SJCRH30 (cell line): ENCODE data around the gene SHISAL1. TPM values are rescaled to one million over a fixed set of nuclear protein-coding genes. Genes with fewer than 3 reads are reported as not detected.
A peak's percentile ranks its signal among the peaks of the same experiment; 100 is the strongest.

Experiments used
- DNase-seq, 2 experiments: peaks; one replicate each; pipeline ENCODE4 v3.0.0-alpha.2; 2015 to 2020
- H3K27ac ChIP-seq: fragments of 250-450 bp; sonication (Bioruptor Pico); 2 replicates; pipeline ENCODE4 v1.5.1; 2020; ENCODE audit warnings: mild to moderate bottlenecking, moderate library complexity
- H3K27me3 ChIP-seq: fragments of 250-450 bp; sonication (Bioruptor Pico); 2 replicates; pipeline ENCODE4 v1.5.1; 2020; ENCODE audit warnings: mild to moderate bottlenecking, moderate library complexity
- H3K36me3 ChIP-seq: fragments of 250-450 bp; sonication (Bioruptor Pico); 2 replicates; pipeline ENCODE4 v1.5.1; 2020; ENCODE audit warnings: mild to moderate bottlenecking, moderate library complexity
- H3K4me1 ChIP-seq: fragments of 250-450 bp; sonication (Bioruptor Pico); 2 replicates; pipeline ENCODE4 v1.5.1; 2020; ENCODE audit warnings: mild to moderate bottlenecking, moderate library complexity
- H3K4me3 ChIP-seq: fragments of 250-450 bp; sonication (Bioruptor Pico); 2 replicates; pipeline ENCODE4 v1.5.1; 2020; ENCODE audit warnings: mild to moderate bottlenecking, moderate library complexity
- H3K9me3 ChIP-seq: fragments of 250-450 bp; sonication (Bioruptor Pico); replicated peaks from 2 replicates; pipeline ENCODE4 v1.5.1; 2020; ENCODE audit warnings: mild to moderate bottlenecking, moderate library complexity
- total RNA-seq: library from RNA; depleted of rRNA; stranded (reverse); fragments of >200 nt; shearing (Covaris generic); gene quantifications from 2 replicates; pipeline ENCODE4 v1.2.3, GENCODE V29; 2014

Gene SHISAL1
- total RNA-seq, 1 experiment from 2014 or later = not detected

- Histone ChIP-seq H3K27ac (no peak overlapping the region), H3K9me3 (no peaks in the 10 kb centered on the region), H3K36me3 (no peaks in the 10 kb centered on the region), H3K4me3 (no peak overlapping the region), H3K27me3 (no peaks in the 10 kb centered on the region), H3K4me1 (no peaks in the 10 kb centered on the region)
- DNase-seq = no peak
Observed at GRCh38 chr22:44351037-44351436, 38.3 kb upstream of the SHISAL1 start.

- Histone ChIP-seq H3K4me1 (no peaks in the 10 kb centered on the region), H3K27ac (no peak overlapping the region), H3K36me3 (no peaks in the 10 kb centered on the region), H3K9me3 (no peaks in the 10 kb centered on the region), H3K27me3 (no peaks in the 10 kb centered on the region), H3K4me3 (no peak overlapping the region)
- no peak for DNase-seq
Observed at GRCh38 chr22:44349594-44349993, 36.8 kb upstream of the SHISAL1 start.

DNA sequence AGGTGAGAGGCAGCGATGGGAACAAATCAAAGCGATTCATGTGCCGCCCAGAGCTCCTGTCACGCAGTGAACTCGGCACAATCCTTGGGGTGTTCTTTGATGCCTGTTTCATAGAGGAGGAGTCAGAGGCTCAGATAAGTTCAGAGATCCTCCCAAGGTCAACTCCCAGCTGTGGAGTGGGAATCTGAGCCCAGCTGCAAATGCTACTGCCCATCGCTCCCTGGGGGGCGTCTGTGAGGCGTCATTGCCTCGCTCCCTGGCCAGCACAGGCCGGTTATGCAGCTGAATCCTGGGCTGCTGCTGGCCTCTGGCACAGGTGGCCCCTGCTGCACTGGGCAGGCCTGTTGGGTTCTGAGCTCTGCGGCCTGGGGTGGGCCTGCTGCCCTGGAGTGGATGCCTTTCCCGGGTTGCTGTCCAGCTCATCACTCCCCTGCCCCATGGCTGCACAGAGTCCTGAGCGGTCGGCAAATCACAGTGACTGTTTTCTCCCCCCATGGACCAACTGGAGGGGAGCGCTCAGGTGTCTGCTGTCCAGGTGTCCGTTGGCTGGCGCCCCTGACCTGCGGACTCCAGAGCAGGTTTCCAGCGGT lies 36.3 kb upstream of the SHISAL1 start:
- DNase-seq = peak; percentile 15 to 28
- H3K36me3 ChIP-seq = no peaks in the 10 kb centered on the region
- no peaks in the 10 kb centered on the region for H3K9me3 ChIP-seq
- no peak overlapping the region for H3K27ac ChIP-seq
- no peaks in the 10 kb centered on the region for H3K27me3 ChIP-seq
- H3K4me1 ChIP-seq = no peaks in the 10 kb centered on the region
- no peak overlapping the region for H3K4me3 ChIP-seq

GRCh38 chr22:44347549-44347948 lies 34.8 kb upstream of the SHISAL1 start:
- no peaks in the 10 kb centered on the region for H3K9me3 ChIP-seq
- H3K27me3 ChIP-seq = no peaks in the 10 kb centered on the region
- H3K27ac ChIP-seq = no peak overlapping the region
- H3K4me3 ChIP-seq = no peak overlapping the region
- H3K36me3 ChIP-seq = no peaks in the 10 kb centered on the region
- H3K4me1 ChIP-seq = no peaks in the 10 kb centered on the region
- DNase-seq = no peak

GRCh38 chr22:44347080-44347479 lies 34.3 kb upstream of the SHISAL1 start:
- Histone ChIP-seq H3K27me3 (0 out of 2 replicates have a peak, but pooled peaks cover 4% of the 10 kb centered on the region), H3K36me3 (no peaks in the 10 kb centered on the region), H3K27ac (no peak overlapping the region), H3K4me1 (no peaks in the 10 kb centered on the region), H3K9me3 (no peaks in the 10 kb centered on the region), H3K4me3 (no peak overlapping the region)
- no peak for DNase-seq

DNA sequence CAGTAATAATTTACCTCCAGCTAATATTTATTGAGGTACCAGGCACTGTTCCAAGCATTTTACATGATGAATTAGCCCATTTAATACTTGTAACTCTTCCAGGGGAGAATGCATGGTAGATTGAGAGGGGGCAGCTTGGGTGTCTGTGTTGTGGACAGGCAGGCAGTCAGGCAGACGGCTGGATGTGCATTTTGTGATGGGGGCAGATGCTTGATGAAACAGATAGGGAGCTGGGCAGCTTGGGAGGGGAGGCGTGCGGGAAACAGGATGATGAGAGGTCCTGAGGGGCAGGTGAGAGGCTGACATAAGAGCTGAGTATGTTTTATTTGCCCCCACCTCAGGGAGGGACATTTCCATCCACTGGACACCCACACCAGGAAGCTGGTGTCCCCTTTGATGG lies 33.1 kb upstream of the SHISAL1 start:
- no peaks in the 10 kb centered on the region for H3K4me1 ChIP-seq
- H3K9me3 ChIP-seq = no peaks in the 10 kb centered on the region
- H3K4me3 ChIP-seq = no peak overlapping the region
- no peak for DNase-seq
- H3K36me3 ChIP-seq = no peaks in the 10 kb centered on the region
- 0 out of 2 replicates have a peak, but pooled peaks cover 4% of the 10 kb centered on the region for H3K27me3 ChIP-seq
- H3K27ac ChIP-seq = no peak overlapping the region

DNA sequence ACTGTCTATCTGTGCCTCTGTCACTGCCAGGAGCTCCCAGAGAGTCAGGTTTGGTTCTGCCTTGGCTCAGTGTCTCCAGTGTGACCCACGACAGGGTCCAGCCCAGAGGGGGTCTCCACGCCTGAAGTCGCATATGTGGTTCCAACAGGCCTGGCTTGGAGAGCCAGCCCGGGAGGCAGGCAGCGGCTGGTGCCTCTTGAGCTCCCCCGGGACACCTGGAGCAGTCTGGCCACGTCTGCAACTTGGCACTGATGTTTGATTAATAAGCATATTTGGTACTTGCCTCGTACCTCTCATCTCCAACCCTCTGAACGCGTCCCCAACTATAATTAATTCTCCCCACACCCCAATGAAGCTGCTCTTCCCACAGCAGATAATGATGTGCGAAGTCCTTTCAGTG lies 31.7 kb upstream of the SHISAL1 start:
- Histone ChIP-seq H3K36me3 (no peaks in the 10 kb centered on the region), H3K27ac (no peak overlapping the region), H3K4me1 (no peaks in the 10 kb centered on the region), H3K27me3 (0 out of 2 replicates have a peak, but pooled peaks cover 4% of the 10 kb centered on the region), H3K9me3 (no peaks in the 10 kb centered on the region), H3K4me3 (no peak overlapping the region)
- no peak for DNase-seq

DNA sequence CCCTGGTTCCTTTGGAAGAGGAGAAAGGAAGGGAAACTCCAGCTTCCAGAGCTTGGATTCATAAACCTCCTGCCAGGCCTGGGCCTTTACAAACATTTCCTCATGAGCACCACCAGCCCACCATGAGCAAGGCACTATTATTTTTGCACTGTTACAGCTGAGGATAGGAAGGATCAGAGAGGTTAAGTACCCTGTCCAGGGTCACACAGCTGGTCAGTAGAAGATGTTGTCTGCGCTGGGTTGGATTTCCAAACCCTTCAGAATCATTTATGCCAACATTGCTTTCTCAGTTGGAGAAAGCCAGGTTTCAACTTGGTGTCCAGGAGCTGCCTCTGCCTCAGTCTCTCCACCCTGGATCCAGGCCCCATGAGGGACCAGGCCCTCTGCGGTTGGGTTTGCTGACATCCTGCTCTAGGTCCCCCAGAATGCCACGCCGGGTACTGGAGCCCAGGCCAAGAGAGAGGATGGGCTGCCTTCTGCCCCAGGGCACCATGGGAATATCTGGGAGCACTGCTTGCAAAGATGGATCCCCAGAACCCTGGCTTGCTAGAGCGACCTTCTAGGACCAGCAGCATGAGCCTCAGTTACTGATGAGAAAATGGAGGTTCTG lies 29.7 kb upstream of the SHISAL1 start:
- H3K36me3 ChIP-seq = no peaks in the 10 kb centered on the region
- H3K27ac ChIP-seq = no peak overlapping the region
- no peak for DNase-seq
- no peak overlapping the region for H3K4me3 ChIP-seq
- no peaks in the 10 kb centered on the region for H3K9me3 ChIP-seq
- H3K27me3 ChIP-seq = 0 out of 2 replicates have a peak, but pooled peaks cover 4% of the 10 kb centered on the region
- H3K4me1 ChIP-seq = no peaks in the 10 kb centered on the region

- 0 out of 2 replicates have a peak, but pooled peaks cover 4% of the 10 kb centered on the region for H3K27me3 ChIP-seq
- H3K9me3 ChIP-seq = no peaks in the 10 kb centered on the region
- no peaks in the 10 kb centered on the region for H3K4me1 ChIP-seq
- peak in 1 of 2 experiments; percentile 23 for DNase-seq
- H3K4me3 ChIP-seq = no peak overlapping the region
- no peaks in the 10 kb centered on the region for H3K36me3 ChIP-seq
- H3K27ac ChIP-seq = no peak overlapping the region
Observed at GRCh38 chr22:44341431-44342346, 28.9 kb upstream of the SHISAL1 start.

DNA sequence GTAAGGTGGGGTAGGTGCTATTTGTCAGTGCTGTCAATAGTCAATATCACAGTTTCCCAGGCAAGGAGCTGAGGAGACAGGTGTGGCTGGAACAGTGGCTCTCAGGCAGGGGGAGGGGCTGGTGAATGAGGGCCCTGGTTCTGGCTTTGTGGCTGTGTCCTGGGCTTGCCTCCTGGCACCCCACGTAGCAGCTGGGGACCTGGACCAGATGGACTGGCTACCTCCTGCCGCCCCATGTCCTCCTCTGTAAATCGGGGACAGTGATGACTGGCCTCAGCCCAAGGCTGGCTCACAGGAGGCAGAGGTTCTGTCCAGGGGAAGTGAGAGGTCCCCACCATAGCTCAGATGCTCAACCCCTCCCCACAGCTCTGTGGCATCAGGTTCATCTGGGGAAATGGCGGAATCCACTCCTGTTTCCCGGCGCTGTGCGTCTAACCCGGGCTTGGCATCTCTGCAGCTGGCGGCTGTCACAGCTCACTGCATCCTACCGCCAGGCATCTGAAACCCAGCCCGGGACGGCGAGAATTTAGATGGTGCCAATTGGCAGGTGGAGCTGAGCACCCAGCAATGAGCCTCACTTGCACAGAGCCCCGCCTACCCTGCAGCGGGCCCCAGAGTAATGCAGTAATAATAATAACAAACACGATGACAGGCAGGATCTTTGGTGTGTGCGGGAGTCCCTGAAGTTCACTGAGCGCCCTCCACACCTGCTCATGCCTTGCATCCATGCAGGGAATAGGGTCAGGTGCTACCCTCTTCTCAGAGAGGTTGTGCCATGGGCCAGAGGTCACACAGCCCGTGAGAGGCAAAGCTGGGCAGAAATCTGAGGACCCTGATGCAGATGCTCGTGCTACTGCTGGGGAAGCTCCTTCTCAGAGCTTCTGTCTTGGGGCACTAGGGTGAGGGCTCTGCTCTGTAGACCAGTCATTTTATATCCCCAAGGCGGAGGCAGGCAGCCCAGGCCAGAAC lies 27.8 kb upstream of the SHISAL1 start:
- 0 out of 2 replicates have a peak, but pooled peaks cover 4% of the 10 kb centered on the region for H3K27me3 ChIP-seq
- H3K9me3 ChIP-seq = no peaks in the 10 kb centered on the region
- no peak overlapping the region for H3K4me3 ChIP-seq
- no peak overlapping the region for H3K27ac ChIP-seq
- no peaks in the 10 kb centered on the region for H3K36me3 ChIP-seq
- no peak for DNase-seq
- H3K4me1 ChIP-seq = no peaks in the 10 kb centered on the region

DNA sequence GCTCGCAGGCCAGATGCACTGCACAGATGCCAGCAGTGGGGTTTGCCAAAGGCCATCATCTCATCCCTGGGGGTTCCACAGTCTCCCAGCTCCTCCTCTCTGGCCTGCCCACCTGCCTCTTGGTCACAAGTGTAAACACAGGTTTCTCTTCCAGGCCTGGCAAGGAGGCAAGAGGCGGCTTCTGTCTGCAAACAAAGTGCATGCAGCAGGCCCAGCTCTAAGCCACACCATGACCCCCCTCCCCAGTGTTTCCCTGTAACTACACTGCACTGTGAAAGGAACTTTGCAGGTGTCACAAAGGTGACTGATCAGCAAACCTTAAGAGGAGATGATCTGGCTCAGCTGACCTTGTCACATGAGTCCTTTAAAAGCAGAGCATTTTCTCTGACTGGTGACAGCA lies 26.2 kb upstream of the SHISAL1 start:
- H3K4me3 ChIP-seq = no peak overlapping the region
- no peak for DNase-seq
- H3K27me3 ChIP-seq = 0 out of 2 replicates have a peak, but pooled peaks cover 4% of the 10 kb centered on the region
- H3K4me1 ChIP-seq = no peaks in the 10 kb centered on the region
- H3K36me3 ChIP-seq = no peaks in the 10 kb centered on the region
- no peaks in the 10 kb centered on the region for H3K9me3 ChIP-seq
- H3K27ac ChIP-seq = no peak overlapping the region

DNA sequence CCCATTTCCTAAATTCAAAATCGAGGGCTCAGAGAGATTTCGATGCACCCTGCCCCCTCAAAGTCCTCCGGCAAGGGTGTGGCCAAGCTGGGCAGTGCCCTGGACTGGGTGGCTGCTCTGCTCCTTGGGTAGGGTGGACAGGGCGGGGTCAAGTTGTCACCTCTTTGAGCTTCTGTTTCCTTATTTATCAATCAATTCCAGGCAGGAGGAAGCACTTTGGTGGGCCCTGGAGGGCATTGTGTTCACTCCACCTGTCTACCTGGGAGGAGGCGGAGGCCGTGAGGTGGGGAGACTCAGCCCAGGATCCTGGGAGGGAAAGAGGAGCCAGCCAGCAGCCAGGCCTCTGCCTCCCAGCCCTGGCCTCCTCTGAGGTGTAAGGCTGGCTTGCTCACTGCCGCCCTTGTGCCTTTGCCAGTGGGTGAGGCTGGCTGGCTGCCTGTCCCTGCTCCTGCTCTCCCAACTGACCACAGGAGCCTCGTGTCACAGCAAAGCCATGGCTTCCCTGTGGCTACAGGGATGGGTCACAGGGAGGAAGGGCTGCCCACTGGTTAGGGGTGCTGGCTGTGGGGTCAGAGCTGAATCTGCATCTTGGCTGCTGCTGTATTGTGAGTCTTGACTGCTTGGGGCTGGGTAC lies 25.5 kb upstream of the SHISAL1 start:
- H3K27ac ChIP-seq = no peak overlapping the region
- H3K4me3 ChIP-seq = no peak overlapping the region
- DNase-seq = no peak
- 0 out of 2 replicates have a peak, but pooled peaks cover 4% of the 10 kb centered on the region for H3K27me3 ChIP-seq
- no peaks in the 10 kb centered on the region for H3K4me1 ChIP-seq
- no peaks in the 10 kb centered on the region for H3K36me3 ChIP-seq
- H3K9me3 ChIP-seq = no peaks in the 10 kb centered on the region

DNA sequence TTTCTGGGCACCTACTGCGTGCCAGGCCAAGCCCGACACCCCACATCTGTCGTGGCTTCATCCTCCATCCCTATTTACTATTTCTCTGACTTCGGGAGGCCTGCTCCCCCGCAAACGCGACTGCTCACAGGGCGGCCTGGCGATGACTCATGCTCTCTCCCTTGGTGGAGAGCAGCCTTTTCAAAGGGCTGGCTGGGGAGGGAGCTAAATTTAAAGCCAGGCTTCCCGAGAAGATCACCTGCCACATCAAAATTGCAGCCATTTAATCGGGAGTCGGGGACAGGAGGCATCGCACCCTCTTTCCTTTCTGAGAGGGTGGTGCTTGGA lies 24.9 kb upstream of the SHISAL1 start:
- DNase-seq = no peak
- no peak overlapping the region for H3K27ac ChIP-seq
- no peaks in the 10 kb centered on the region for H3K36me3 ChIP-seq
- H3K4me1 ChIP-seq = no peaks in the 10 kb centered on the region
- H3K4me3 ChIP-seq = no peak overlapping the region
- H3K27me3 ChIP-seq = 0 out of 2 replicates have a peak, but pooled peaks cover 4% of the 10 kb centered on the region
- H3K9me3 ChIP-seq = no peaks in the 10 kb centered on the region
